Neural progenitor cell (in vitro differentiated cells): ENCODE results near the gene LILRB1. TPM values are rescaled to one million over a fixed set of nuclear protein-coding genes. Genes with fewer than 3 reads are reported as not detected.
"Not testable (repeated sequence)": the region's sequence is repeated elsewhere in the genome, so short reads cannot be mapped to it uniquely, and the experiment has no call there.

Source experiments
- DNase-seq: peaks from one replicate; pipeline ENCODE4 v3.0.0-alpha.2; 2016; ENCODE audit warnings: low spot score
- H2AFZ ChIP-seq: fragments of 200-600 bp; sonication (generic); replicated peaks from 2 replicates; pipeline ENCODE4 v1.6.1; 2016; ENCODE audit warnings: antibody characterized with exemption
- H3F3A ChIP-seq: fragments of 200-600 bp; sonication (generic); 2 replicates; pipeline ENCODE4 v1.6.1; 2016; ENCODE audit warnings: antibody characterized with exemption, low read depth
- H3K27ac ChIP-seq: fragments of 200-600 bp; sonication (generic); 2 replicates; pipeline ENCODE4 v1.5.1; 2016; ENCODE audit warnings: mild to moderate bottlenecking
- H3K27me3 ChIP-seq: fragments of 200-600 bp; sonication (generic); 2 replicates; pipeline ENCODE4 v1.6.1; 2016; ENCODE audit warnings: mild to moderate bottlenecking, moderate library complexity
- H3K36me3 ChIP-seq: fragments of 200-600 bp; sonication (generic); 2 replicates; pipeline ENCODE4 v1.5.1; 2016
- H3K4me1 ChIP-seq: fragments of 200-600 bp; sonication (generic); 2 replicates; pipeline ENCODE4 v1.6.1; 2016; ENCODE audit warnings: mixed run types
- H3K4me2 ChIP-seq: fragments of 200-600 bp; sonication (generic); 2 replicates; pipeline ENCODE4 v1.6.1; 2016
- H3K4me3 ChIP-seq: fragments of 200-600 bp; sonication (generic); 2 replicates; pipeline ENCODE4 v1.5.1; 2016
- H3K79me2 ChIP-seq: fragments of 200-600 bp; sonication (generic); 2 replicates; pipeline ENCODE4 v1.6.1; 2016; ENCODE audit warnings: low read depth
- H3K9ac ChIP-seq: fragments of 200-600 bp; sonication (generic); 2 replicates; pipeline ENCODE4 v1.6.1; 2016
- H3K9me3 ChIP-seq: fragments of 200-600 bp; sonication (generic); 2 replicates; pipeline ENCODE4 v1.5.1; 2016; ENCODE audit warnings: low read depth
- H4K20me1 ChIP-seq: fragments of 200-600 bp; sonication (generic); 2 replicates; pipeline ENCODE4 v1.6.1; 2016; ENCODE audit warnings: low read depth
- H3K27ac Mint-ChIP-seq: 3 replicates; pipeline ENCODE4 v1.8.0; 2021; ENCODE audit warnings: mixed read lengths
- H3K27me3 Mint-ChIP-seq: 2 replicates; pipeline ENCODE4 v1.8.0; 2022; ENCODE audit warnings: low read depth, mild to moderate bottlenecking, inconsistent platforms, moderate library complexity, mixed read lengths; ENCODE audit not compliant: insufficient read depth
- H3K36me3 Mint-ChIP-seq: 3 replicates; pipeline ENCODE4 v1.8.0; 2021; ENCODE audit warnings: mixed read lengths
- H3K4me1 Mint-ChIP-seq: 3 replicates; pipeline ENCODE4 v1.8.0; 2021; ENCODE audit warnings: mixed read lengths
- H3K4me3 Mint-ChIP-seq: 3 replicates; pipeline ENCODE4 v1.8.0; 2021; ENCODE audit warnings: mild to moderate bottlenecking, moderate library complexity, mixed read lengths
- H3K9me3 Mint-ChIP-seq: 3 replicates; pipeline ENCODE4 v1.8.0; 2020; ENCODE audit warnings: mixed read lengths
- CTCF ChIP-seq: fragments of 200-600 bp; sonication (generic); IDR thresholded peaks from 2 replicates; pipeline ENCODE4 v1.5.1; 2017; ENCODE audit warnings: antibody characterized with exemption, mild to moderate bottlenecking
- EZH2 ChIP-seq: fragments of 200-600 bp; sonication (generic); IDR thresholded peaks from 2 replicates; pipeline ENCODE4 v1.6.1; 2017; ENCODE audit warnings: antibody characterized with exemption, mild to moderate bottlenecking, moderate library complexity
- EZH2phosphoT487 ChIP-seq: fragments of 200-600 bp; sonication (generic); IDR thresholded peaks from 2 replicates; pipeline ENCODE4 v1.6.1; 2017; ENCODE audit warnings: antibody characterized with exemption
- total RNA-seq: library from RNA; depleted of rRNA; stranded (reverse); fragments of >200 nt; gene quantifications from 2 replicates; pipeline ENCODE4 v1.2.3, GENCODE V29; 2015; ENCODE audit warnings: low replicate concordance

The LILRB1 gene
- not detected in 2 replicates for total RNA-seq

GRCh38 chr19:54630262-54630661, at the start of gene LILRB1:
Gene LILRB1 (plus strand): TSS chr19:54630484. CDS start chr19:54631074, 590 bp downstream.
- not testable (repeated sequence) for H3K36me3 Mint-ChIP-seq, DNase-seq, H3K4me1 Mint-ChIP-seq, H3K27ac Mint-ChIP-seq, H3F3A ChIP-seq, H3K4me2 ChIP-seq, H3K79me2 ChIP-seq, H3K4me1 ChIP-seq, H3K9me3 ChIP-seq, H3K4me3 ChIP-seq, H2AFZ ChIP-seq, H3K36me3 ChIP-seq, H3K27me3 ChIP-seq, H3K9ac ChIP-seq, H3K4me3 Mint-ChIP-seq, H4K20me1 ChIP-seq, H3K27me3 Mint-ChIP-seq, H3K27ac ChIP-seq
- H3K9me3 Mint-ChIP-seq, result peaks cover 46% of the 10 kb centered on the region

GRCh38 chr19:54586397-54586796, 43.9 kb upstream of the LILRB1 start:
- H3K27ac Mint-ChIP-seq, result no peak overlapping the region
- H3K4me3 Mint-ChIP-seq, result no peak overlapping the region
- TF ChIP-seq EZH2phosphoT487, result no peak
- TF ChIP-seq CTCF, result no peak
- TF ChIP-seq EZH2, result no peak
- Histone ChIP-seq H3K9ac (no peak overlapping the region), H3K27ac (no peak overlapping the region), H3K27me3 (no peaks in the 10 kb centered on the region), H3K36me3 (no peaks in the 10 kb centered on the region), H3K4me2 (no peak overlapping the region), H3F3A (no peaks in the 10 kb centered on the region), H2AFZ (no peak overlapping the region), H3K4me3 (no peak overlapping the region), H3K79me2 (no peaks in the 10 kb centered on the region), H4K20me1 (no peaks in the 10 kb centered on the region), H3K9me3 (no peaks in the 10 kb centered on the region), H3K4me1 (no peaks in the 10 kb centered on the region)
- peaks cover 20% of the 10 kb centered on the region for H3K9me3 Mint-ChIP-seq
- H3K4me1 Mint-ChIP-seq, result no peaks in the 10 kb centered on the region
- no peaks in the 10 kb centered on the region for H3K36me3 Mint-ChIP-seq
- DNase-seq, result no peak
- H3K27me3 Mint-ChIP-seq, result no peaks in the 10 kb centered on the region

DNA sequence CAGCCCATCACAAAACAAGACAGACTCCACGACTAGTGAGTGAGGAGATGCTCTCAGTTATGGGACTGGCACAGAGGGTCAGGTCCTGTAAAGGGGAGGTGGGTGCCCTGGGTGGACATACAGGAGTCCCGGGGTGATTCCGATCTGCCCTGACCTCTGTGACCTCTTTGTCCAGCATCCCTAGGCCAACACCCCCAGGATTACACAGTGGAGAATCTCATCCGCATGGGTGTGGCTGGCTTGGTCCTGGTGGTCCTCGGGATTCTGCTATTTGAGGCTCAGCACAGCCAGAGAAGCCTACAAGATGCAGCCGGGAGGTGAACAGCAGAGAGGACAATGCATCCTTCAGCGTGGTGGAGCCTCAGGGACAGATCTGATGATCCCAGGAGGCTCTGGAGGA, 43.3 kb upstream of the LILRB1 start:
- H3K27me3 Mint-ChIP-seq, result no peaks in the 10 kb centered on the region
- no peak for DNase-seq
- no peak overlapping the region for H3K27ac Mint-ChIP-seq
- Histone ChIP-seq H3K4me1 (no peaks in the 10 kb centered on the region), H3K27ac (no peak overlapping the region), H3K4me2 (no peak overlapping the region), H3K27me3 (no peaks in the 10 kb centered on the region), H3F3A (no peaks in the 10 kb centered on the region), H2AFZ (no peak overlapping the region), H3K9ac (no peak overlapping the region), H3K9me3 (no peaks in the 10 kb centered on the region), H3K4me3 (no peak overlapping the region), H4K20me1 (no peaks in the 10 kb centered on the region), H3K79me2 (no peaks in the 10 kb centered on the region), H3K36me3 (no peaks in the 10 kb centered on the region)
- TF ChIP-seq EZH2, result no peak
- TF ChIP-seq EZH2phosphoT487, result no peak
- no peak for TF ChIP-seq CTCF
- H3K9me3 Mint-ChIP-seq, result peaks cover 20% of the 10 kb centered on the region
- no peak overlapping the region for H3K4me3 Mint-ChIP-seq
- no peaks in the 10 kb centered on the region for H3K36me3 Mint-ChIP-seq
- H3K4me1 Mint-ChIP-seq, result no peaks in the 10 kb centered on the region

DNA sequence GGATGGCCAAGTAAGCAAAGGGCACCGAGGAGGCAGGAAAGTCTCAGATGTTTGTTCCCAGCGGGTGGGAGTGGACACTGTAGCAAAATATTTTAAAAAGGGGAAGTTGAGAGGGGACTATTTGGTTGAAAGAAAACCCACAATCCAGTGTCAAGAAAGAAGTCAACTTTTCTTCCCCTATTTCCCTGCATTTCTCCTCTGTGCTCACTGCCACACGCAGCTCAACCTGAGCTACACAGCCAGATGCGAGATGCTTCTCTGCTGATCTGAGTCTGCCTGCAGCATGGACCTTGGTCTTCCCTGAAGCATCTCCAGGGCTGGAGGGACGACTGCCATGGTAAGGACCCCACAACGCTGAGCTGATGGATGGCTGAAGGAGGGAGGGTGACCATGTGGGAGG, 36.8 kb upstream of the LILRB1 start, which contains the start of gene LILRA1:
TSS of gene LILRA1 (plus strand) at position 188 of the 400 bp plus-strand sequence. CDS start 613 bp downstream, outside the sequence.
- not testable (repeated sequence) for H3K9me3 ChIP-seq, H3K36me3 Mint-ChIP-seq, H3K27me3 ChIP-seq, H3K36me3 ChIP-seq, H2AFZ ChIP-seq, H3K27ac Mint-ChIP-seq, H4K20me1 ChIP-seq, H3K4me2 ChIP-seq, H3K4me3 Mint-ChIP-seq, H3K79me2 ChIP-seq, H3K4me1 Mint-ChIP-seq, H3K4me1 ChIP-seq, H3K9ac ChIP-seq, H3K27me3 Mint-ChIP-seq, H3K4me3 ChIP-seq, H3F3A ChIP-seq, DNase-seq, H3K27ac ChIP-seq
- peaks cover 29% of the 10 kb centered on the region for H3K9me3 Mint-ChIP-seq

DNA sequence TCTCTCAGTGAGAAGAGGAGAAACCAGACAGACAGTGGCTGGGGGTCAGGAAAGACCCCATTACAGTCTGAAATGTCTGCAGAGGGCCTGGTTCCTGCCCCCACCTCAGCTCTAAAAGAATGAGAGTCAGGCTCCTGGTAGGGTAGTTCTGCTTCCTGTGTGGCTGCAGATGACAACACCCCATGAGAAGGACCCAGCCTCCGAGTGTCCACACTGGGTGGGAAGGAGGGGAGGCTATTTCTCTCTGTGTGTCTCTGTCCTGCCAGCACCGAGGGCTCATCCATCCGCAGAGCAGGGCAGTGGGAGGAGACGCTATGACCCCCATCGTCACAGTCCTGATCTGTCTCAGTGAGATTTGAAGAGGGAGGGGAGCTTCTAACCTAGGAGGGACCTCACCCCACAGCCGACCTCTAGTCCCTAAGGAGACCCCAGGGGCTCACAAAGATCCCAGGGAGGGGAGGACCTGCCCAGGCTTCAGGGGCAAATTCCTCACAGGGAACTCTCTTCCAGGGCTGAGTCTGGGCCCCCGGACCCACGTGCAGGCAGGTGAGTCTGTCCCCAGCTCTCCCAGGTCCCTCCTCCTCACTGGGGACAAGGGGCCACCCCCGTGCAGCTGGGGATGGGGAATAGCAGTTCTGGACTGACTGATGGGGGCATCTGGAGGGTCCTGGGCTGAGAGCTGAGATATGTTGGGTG, 36.2 kb upstream of the LILRB1 start:
- not testable (repeated sequence) for H3K4me1 ChIP-seq, H3K36me3 Mint-ChIP-seq, H3K9ac ChIP-seq, H3K4me2 ChIP-seq, H3K4me3 ChIP-seq, DNase-seq, H3K27me3 ChIP-seq, H3K9me3 ChIP-seq, H4K20me1 ChIP-seq, H2AFZ ChIP-seq, H3K4me3 Mint-ChIP-seq, H3K27me3 Mint-ChIP-seq, H3K79me2 ChIP-seq, H3K36me3 ChIP-seq, H3K27ac Mint-ChIP-seq, H3K4me1 Mint-ChIP-seq, H3F3A ChIP-seq, H3K27ac ChIP-seq
- peaks cover 26% of the 10 kb centered on the region for H3K9me3 Mint-ChIP-seq
